Left ventricle myocardium inferior (tissue), 1 donor: ENCODE results near the gene AFF1. TPM values are rescaled to one million over a fixed set of nuclear protein-coding genes. Genes with fewer than 3 reads are reported as not detected.
A peak's percentile ranks its signal among the peaks of the same experiment; 100 is the strongest.
"Not testable (repeated sequence)": the region's sequence is repeated elsewhere in the genome, so short reads cannot be mapped to it uniquely, and the experiment has no call there.

Experiments
- DNase-seq: peaks from one replicate; pipeline ENCODE4 v3.0.0-alpha.2; 2020
- H3K27ac ChIP-seq: fragments of 200-600 bp; replicated peaks from 2 replicates; pipeline ENCODE4 v1.8.0; 2021
- H3K27me3 ChIP-seq: fragments of 200-600 bp; 2 replicates; pipeline ENCODE4 v1.8.0; 2021; ENCODE audit warnings: low read depth
- H3K36me3 ChIP-seq: fragments of 200-600 bp; 2 replicates; pipeline ENCODE4 v1.8.0; 2021
- H3K4me1 ChIP-seq: fragments of 200-600 bp; 2 replicates; pipeline ENCODE4 v1.8.0; 2021
- H3K4me3 ChIP-seq: fragments of 200-600 bp; 2 replicates; pipeline ENCODE4 v1.8.0; 2021; ENCODE audit warnings: mild to moderate bottlenecking, moderate library complexity
- H3K9me3 ChIP-seq: fragments of 200-600 bp; replicated peaks from 2 replicates; pipeline ENCODE4 v1.8.0; 2021
- intact Hi-C: fragments of 100-400 bp; cut with micrococcal nuclease; formaldehyde crosslinking; loops from one replicate; pipeline ENCODE4 v1.11.0; 2022
- total RNA-seq: library from RNA; stranded (reverse); fragmentation: NEBNext Ultra II Directional; extraction: Animal tissue kit (Norgen Biotek cat#: 25700); gene quantifications from one replicate; pipeline ENCODE4 v1.2.1, GENCODE V29; 2021
- TF ChIP-seq, protein P1 (sequence below): fragments of 200-600 bp; IDR thresholded peaks from 2 replicates; pipeline ENCODE4 v1.8.0; 2021; ENCODE audit warnings: antibody characterized with exemption, mild to moderate bottlenecking, borderline replicate concordance
- donor health status: DM: no; HTN: yes; CAD: no; lungs with severe emphysema.

The AFF1 gene
- total RNA-seq, 1 donor from 2014 or later: 67.9 TPM

DNA sequence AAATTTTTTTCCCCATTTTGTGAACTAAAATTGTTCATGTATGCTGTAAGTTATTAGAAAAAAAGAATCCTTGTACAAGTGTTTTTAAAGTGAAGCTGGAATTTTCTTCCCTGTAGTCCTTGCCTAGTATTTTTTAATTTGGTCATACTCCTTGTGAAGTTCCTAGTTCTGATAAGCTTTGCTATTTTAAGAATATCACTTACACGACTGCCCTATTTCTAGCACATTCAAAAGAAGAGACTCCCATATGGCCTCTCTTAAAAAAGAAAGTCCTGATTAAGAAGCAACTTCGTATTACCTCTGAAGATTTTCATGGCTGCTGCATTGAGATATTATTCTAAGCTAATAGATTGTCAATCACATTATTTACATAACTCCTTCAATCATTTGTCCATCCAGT lies 198.4 kb downstream of the AFF1 start:
- intact Hi-C loops: no loop called here
- no peaks in the 10 kb centered on the region for H3K27me3 ChIP-seq
- peaks cover 100% of the 10 kb centered on the region for H3K36me3 ChIP-seq
- peak overlapping the region; percentile 73 for H3K27ac ChIP-seq
- H3K4me1 ChIP-seq: peaks cover 47% of the 10 kb centered on the region
- TF ChIP-seq, protein P1, sequence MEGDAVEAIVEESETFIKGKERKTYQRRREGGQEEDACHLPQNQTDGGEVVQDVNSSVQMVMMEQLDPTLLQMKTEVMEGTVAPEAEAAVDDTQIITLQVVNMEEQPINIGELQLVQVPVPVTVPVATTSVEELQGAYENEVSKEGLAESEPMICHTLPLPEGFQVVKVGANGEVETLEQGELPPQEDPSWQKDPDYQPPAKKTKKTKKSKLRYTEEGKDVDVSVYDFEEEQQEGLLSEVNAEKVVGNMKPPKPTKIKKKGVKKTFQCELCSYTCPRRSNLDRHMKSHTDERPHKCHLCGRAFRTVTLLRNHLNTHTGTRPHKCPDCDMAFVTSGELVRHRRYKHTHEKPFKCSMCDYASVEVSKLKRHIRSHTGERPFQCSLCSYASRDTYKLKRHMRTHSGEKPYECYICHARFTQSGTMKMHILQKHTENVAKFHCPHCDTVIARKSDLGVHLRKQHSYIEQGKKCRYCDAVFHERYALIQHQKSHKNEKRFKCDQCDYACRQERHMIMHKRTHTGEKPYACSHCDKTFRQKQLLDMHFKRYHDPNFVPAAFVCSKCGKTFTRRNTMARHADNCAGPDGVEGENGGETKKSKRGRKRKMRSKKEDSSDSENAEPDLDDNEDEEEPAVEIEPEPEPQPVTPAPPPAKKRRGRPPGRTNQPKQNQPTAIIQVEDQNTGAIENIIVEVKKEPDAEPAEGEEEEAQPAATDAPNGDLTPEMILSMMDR: no peak
- DNase-seq: no peak
- H3K9me3 ChIP-seq: no peaks in the 10 kb centered on the region
- no peak overlapping the region for H3K4me3 ChIP-seq

DNA sequence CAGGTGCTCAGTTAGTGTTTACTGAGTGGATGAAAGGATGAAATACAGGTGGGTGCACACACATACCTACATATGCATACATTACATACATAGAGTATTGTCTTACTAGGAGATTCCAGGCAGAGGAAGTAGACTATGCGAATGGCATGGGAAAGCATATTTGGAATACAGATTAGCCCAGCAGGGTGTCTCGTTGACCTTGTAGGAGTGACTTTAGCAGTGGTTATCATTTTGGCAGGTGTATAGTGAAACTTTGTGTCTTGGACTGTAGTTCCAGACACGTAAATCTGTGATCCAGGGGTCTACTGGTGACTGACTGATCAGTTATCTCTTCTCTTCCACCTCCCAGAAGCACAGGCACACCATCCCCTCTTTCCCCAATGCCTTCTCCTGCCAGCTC lies 199.3 kb downstream of the AFF1 start:
- Histone ChIP-seq H3K9me3 (no peaks in the 10 kb centered on the region), H3K36me3 (peaks cover 96% of the 10 kb centered on the region), H3K27ac (peak overlapping the region; percentile 73), H3K4me3 (no peak overlapping the region), H3K27me3 (no peaks in the 10 kb centered on the region), H3K4me1 (peaks cover 37% of the 10 kb centered on the region)
- TF ChIP-seq, protein P1: no peak
- intact Hi-C loops: no loop called here
- no peak for DNase-seq

DNA sequence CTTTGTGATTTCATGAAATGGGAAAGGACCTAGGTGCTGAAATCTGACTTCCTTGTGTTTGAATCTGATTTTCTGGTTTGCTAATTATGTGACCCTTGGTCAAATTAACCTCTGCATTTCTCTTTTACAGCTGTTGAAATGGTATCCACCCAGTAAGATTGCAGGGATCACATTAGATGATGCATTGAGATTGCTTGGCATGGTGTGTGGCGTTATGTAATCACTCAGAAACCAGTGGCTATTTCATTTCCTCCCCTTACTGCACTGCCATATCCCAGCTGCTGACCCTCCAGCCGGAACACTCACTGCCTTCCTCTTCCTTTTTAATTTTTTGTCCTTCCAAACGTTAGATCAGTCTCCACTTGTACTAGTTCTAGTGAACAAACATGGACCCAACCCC lies 206.6 kb downstream of the AFF1 start:
- H3K27me3 ChIP-seq: no peaks in the 10 kb centered on the region
- peak overlapping the region; percentile 4 for H3K27ac ChIP-seq
- H3K9me3 ChIP-seq: no peaks in the 10 kb centered on the region
- peaks cover 72% of the 10 kb centered on the region for H3K36me3 ChIP-seq
- peaks cover 15% of the 10 kb centered on the region for H3K4me1 ChIP-seq
- TF ChIP-seq, protein P1: no peak
- no peak for DNase-seq
- no peak overlapping the region for H3K4me3 ChIP-seq
- intact Hi-C loops: no loop called here

DNA sequence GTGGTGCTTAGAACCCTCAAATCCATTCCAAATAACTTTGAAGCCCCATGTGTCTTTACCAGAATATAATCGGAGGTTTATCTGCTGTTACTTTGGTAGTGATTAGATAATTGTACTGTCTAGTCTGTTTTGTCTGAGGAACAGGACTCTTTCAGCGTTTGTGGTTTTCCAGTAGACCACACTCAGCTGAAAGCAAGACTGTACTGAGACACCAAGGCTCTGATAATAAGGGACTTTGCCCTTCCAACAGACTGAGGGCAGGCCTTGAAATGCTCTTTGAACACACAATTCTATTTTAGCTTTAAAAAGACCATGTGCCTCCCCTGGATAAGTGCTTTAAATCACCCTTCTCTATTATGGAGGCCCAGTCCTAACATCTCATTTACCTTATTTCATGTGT lies 209.5 kb downstream of the AFF1 start:
- Histone ChIP-seq H3K27me3 (no peaks in the 10 kb centered on the region), H3K4me3 (no peak overlapping the region), H3K36me3 (peaks cover 48% of the 10 kb centered on the region), H3K4me1 (peaks cover 6% of the 10 kb centered on the region), H3K27ac (no peak overlapping the region), H3K9me3 (no peaks in the 10 kb centered on the region)
- DNase-seq: no peak
- intact Hi-C loops: no loop called here
- TF ChIP-seq, protein P1: no peak

DNA sequence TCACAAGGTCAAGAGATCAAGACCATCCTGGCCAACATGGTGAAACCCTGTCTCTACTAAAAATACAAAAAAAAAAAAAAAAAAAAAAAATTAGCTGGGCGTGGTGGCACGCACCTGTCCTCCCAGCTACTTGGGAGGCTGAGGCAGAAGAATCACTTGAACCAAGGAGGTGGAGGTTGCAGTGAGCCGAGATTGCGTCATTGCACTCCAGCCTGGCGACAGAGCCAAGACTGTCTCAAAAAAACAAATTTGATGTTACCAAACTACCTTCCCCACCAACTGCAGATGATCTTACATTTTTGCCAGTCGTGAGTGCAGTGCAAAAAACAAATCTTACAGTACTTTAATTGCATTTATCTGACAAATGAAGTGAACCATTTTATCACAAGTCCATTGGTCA lies 211.1 kb downstream of the AFF1 start:
- H3K9me3 ChIP-seq, DNase-seq, H3K4me1 ChIP-seq, H3K27me3 ChIP-seq, H3K4me3 ChIP-seq, intact Hi-C loops, H3K27ac ChIP-seq: not testable (repeated sequence)
- peaks cover 39% of the 10 kb centered on the region for H3K36me3 ChIP-seq

DNA sequence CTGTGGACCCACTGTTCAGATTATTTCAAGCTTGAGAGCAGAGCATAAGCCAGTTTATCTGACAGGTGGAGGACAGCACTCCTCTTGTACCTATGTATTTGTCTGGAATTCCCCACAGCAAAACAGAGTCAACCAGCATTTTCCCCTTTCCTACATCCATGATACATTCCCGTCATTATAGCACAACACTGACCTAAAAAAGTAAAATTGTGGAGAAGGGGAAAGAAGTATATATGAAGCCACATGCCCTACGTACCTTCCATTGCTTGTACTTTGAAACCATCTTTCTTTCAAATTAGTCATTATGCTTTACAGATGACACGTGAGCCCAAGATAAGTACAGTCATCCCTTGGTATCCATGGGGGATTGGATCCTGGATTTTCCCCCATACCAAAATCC lies 212.3 kb downstream of the AFF1 start:
- Histone ChIP-seq H3K4me1 (no peaks in the 10 kb centered on the region), H3K9me3 (no peaks in the 10 kb centered on the region), H3K4me3 (no peak overlapping the region), H3K27ac (no peak overlapping the region), H3K36me3 (peaks cover 27% of the 10 kb centered on the region), H3K27me3 (no peaks in the 10 kb centered on the region)
- no peak for DNase-seq
- TF ChIP-seq, protein P1: no peak
- intact Hi-C loops: no loop called here
